Fibroblast of mammary gland (primary cell): ENCODE data around the gene COPE.

ENCODE experiments used
- DNase-seq: peaks from one replicate; pipeline ENCODE4 v3.0.0-alpha.2; 2010; ENCODE audit warnings: low read depth
- H3K4me3 ChIP-seq: 2 replicates; pipeline ENCODE4 v1.5.1; 2011; ENCODE audit warnings: low read depth, mild to moderate bottlenecking, low read length, moderate library complexity; ENCODE audit not compliant: control insufficient read depth
- CTCF ChIP-seq: conservative IDR thresholded peaks from 2 replicates; pipeline ENCODE4 v1.5.1; 2011; ENCODE audit warnings: low read depth, low read length, inconsistent platforms; ENCODE audit not compliant: control insufficient read depth, insufficient read depth

COPE gene

GRCh38 chr19:18878858-18879578 is 40.2 kb downstream of the COPE start:
- DNase-seq, result no peak
- H3K4me3 ChIP-seq, result no peak overlapping the region
- TF ChIP-seq CTCF, result no peak

DNA sequence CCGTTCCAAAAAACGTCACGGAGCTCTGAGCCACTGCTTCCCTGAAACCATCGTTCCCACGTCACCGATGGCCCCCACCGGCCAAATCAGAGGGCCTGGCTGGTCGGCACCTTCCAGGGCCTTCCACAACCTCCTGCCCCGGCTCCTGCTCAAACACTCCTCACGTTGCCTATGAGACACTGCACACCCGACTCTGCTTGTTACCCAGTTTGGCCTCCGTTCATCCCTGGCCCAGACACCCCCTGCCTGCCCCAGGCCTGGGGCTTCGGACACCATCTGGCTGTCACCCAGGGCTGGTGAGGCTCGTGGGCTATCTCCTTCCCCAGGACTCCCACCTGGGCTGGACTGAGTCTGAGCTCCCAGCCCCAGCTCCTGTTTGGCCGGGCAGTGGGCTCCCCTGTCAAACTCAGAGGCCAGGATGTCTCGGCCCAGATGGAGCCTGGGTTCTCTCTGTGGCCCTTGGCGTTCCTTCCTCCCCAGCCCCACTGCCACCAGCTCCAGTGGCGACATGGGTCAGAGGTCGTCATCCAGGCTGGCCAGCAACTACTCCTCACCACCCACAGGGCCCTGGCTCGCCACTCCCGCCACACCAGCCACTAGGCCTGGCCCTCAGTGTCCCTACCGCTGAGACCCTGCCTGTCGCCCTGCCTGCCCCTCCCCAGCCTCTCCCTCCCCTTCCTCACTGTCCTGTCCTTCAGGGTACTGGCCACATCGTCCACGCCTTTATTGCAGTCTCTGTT is 41.0 kb downstream of the COPE start:
- H3K4me3 ChIP-seq, result no peak overlapping the region
- no peak for DNase-seq
- no peak for TF ChIP-seq CTCF

GRCh38 chr19:18876865-18877264 is 42.3 kb downstream of the COPE start:
- no peak for DNase-seq
- no peak overlapping the region for H3K4me3 ChIP-seq
- TF ChIP-seq CTCF, result no peak

DNA sequence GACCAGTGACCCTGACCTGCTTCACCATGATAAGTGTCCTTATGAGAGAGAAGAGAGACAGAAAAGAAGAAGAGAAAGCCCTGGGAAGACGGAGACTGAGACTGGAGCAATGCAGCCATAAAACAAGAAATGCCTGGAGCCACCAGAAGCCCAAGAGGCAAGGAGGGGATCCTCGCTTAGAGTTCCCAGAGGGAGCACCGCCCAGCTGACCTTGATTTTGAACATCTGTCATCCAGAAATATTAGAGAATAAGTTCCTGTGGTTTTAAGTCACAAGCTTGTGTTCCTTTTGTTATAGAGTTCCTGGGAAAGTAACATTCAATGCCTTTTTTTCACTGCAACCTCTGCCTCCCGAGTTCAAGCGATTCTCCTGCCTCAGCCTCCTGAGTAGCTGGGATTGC is 43.5 kb downstream of the COPE start:
- no peak overlapping the region for H3K4me3 ChIP-seq
- no peak for TF ChIP-seq CTCF
- DNase-seq, result peak; percentile 23

DNA sequence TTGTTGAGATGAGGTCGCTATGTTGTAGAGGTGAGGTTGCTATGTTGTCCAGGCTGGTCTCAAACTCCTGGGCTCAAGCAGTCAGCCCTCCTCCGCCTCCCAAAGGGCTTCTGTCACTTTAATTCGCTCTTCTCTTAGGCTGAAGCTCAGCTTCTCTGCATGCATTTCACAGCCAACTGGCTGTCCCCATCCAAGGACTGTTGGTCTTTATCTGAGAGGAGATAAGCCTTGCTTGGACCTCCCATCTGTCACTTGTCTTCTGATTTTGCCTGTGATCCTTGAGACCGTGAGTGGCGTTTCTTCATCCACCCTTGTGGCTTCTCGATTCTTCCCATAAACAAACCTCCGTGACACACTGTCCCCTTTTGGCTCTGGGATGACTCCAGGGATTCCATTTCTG is 47.6 kb downstream of the COPE start:
- no peak overlapping the region for H3K4me3 ChIP-seq
- no peak for DNase-seq
- TF ChIP-seq CTCF, result no peak

DNA sequence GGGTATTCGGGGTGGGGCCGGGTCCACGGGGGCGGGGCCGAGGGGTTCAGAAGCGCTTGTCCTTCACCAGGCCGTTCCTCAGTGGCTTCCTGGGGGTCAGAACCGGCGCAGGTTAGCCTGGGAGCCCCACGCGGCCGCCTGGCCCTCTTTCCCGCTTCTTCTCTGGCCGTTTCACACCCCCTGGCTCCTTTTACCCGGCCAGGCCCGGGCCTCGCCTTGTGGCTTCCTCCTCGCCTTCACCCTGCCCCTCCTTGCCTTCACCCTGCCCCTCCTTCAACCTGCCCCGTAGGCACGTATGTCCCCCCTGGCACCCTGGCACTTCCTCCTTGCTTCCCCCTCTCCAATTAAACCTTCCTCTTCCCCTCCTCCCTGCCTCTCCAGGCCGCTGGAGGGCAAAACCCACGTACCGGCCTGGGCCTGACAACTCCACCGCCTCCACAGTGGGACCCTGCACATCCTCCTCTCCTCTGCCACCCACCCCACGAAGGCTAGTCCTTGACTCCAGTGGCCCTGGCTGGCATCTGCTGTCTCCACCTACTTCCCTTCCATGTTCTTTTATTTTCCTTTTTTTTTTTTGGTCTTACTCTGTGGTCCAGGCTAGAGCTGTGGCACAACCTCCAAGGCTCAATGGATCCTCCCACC is 48.5 kb downstream of the COPE start:
- DNase-seq, result no peak
- TF ChIP-seq CTCF, result no peak
- H3K4me3 ChIP-seq, result no peak overlapping the region
